GM19035 (cell line): Measurements from ENCODE around the gene TBC1D21.

ENCODE experiments used
- ATAC-seq: cut with Tn5 transposase; IDR thresholded peaks from one replicate; pipeline ENCODE4 v1.9.1; 2021; ENCODE audit not compliant: unreplicated experiment

The TBC1D21 gene

DNA sequence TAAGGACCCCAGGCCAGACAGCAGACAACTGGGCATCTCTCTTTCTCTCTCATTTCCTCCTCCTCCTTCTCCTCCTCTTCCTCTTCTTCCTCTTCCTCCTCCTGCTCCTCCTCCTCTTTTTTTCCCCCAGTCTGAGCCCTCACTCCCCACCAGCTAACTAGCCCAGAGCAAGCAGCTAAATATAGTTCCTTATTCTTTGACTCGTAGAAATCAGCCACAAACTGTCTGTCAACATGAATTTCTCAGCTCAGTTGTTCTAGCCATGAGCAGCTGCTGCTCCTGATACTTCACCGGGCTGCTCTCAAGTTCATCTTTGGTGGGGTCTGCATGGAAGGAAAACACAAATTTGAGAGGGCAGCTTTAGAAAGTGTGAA, 33.7 kb downstream of the TBC1D21 start:
- no peak for ATAC-seq

DNA sequence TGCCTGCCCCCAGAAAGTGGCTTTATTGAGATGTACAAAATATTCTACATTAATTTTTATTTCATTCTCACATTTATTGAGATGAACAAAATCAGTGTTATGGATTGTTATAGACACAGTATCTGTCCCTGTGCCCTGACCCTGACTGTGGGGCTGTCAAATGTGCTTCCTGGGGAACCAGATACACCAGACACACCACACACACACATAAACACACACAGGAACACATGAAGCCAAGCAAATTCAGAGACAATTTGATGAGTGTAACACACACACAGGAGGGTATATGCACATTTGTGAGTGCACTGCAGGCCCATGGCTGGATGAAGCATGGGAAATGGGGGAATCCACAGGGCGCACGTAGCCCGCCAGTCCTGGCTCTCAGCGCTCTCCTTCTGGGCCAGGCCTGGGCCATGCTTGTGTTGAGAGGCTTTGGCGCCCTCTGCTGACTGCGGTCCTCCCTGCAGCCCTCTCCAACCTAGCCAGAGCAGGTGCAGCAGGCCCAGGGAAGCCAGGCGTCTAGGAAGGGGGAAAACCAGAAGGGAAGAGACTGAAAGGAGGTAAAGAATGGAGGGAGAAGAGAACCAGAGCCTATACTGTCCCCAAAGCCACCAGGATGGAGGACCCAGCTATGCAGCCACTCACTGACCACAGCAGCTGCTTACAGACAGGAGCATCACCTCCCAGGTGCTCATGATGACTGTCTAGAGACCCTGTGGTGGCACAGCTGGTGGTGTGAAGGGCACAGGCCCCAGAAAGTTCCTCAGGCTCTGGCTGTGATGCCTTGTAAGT, 34.9 kb downstream of the TBC1D21 start:
- ATAC-seq = no peak

DNA sequence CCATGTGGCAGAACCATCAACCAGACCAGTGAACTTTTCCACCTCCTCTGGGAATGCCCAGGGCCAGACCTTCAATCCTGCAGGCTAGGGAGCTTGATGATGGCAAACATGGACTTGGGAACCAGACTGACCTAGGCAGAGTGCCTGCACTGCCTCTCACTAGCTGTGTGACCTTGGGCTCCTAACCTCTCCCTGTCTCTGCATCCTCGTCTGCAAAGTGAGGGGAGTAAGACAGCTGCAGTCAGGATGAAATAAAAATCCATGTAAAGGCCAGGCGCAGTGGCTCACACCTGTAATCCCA, 35.4 kb downstream of the TBC1D21 start:
- no peak for ATAC-seq

DNA sequence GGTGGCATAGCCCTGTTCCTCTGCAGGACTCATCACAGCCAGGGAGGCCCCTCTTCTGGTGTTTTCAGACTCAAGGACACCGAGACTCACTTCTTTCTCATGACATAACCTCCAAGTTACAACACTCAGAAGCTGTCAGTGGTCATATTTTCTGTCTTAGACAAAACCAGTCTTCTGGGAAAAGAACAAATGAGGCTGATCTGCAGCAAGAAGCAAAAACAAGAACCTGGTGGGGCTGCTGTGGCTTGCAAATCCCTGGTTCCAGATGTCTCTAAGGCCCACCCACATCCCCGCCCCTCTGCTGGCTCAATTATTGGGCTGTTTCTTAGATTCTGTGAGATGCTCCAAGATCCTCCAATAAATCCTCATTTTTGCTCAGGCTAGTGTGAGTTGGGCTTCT, 36.3 kb downstream of the TBC1D21 start:
- no peak for ATAC-seq

DNA sequence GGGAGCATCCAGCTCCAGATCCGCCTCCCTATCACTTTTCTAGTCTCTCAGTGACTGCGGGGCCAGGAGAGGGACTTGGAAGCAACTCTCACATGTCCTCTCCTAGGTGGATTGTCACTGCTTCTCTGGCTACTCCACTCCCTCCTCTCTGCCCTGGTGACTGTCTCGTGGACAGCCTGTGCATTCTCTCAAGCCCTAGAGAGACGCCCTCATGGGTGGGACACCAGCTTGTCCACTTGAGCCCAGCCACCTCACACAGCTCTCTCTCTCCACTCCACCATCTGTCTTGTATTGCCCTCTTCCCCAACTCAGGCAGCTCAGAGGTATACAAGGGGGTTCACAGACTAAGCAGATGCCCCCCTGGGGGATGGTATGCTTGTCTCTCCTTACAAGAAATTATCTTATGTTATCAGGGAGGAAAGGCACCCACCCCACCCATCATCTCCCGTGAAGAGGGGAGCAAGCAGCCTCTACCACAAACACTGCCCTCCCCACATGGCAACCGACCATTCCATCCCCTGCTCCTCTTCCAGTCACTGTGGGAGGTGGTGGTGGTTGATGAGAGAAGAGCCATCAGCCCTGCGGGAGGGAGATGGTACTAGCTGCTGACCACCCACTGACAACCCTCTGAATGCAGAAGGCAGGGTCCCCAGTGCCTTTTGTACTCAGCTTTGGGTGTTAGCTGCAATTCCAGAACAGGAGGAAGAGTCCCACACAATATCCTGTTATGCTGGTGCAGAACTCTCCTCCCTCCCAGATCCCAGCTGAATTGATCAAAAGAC, 37.3 kb downstream of the TBC1D21 start:
- ATAC-seq = no peak

DNA sequence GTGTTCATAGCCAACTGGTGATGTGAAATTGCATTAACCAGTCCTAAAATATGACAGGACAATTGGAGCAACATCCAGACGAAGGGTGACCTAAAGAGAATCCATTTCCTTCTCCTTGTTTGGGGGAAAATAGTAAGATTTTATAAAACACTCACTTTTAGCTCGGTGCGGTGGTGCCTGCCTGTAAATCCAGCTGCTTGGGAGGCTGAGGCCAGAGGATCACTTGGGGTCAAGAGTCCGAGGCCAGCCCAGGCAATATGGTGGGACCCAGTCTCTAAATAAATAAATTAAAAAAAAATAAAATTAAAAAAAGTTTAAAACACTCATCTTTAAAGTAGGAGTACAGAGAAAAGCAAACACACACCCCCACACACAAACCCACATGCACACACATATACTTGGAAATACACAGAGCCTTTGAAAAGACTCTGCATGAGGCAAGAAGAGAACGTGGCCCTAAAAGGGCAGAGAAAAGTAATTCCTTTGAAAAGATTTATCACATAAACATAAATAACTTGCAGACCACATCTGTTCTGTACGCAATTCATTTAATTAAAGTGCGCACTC, 38.7 kb downstream of the TBC1D21 start:
- no peak for ATAC-seq

DNA sequence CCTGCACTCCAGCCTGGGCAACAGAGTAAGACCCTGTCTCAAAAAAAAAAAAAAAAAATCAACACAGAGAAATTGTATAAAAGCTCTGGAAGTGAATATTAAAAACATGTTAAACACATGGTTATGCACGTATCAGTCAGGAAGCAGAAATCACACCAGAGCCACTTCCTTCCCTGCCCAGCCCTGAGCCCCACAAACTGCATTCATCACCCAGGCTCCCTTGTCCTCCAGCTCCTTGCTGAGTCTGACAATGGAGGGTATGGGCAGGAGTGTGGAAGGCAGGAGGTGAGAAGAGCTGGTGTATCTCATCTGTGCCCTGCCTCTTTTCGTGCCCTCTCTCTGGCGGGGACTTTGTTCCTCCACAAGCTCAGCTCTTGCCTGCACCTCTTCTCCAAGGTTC, 40.8 kb downstream of the TBC1D21 start:
- ATAC-seq = no peak

DNA sequence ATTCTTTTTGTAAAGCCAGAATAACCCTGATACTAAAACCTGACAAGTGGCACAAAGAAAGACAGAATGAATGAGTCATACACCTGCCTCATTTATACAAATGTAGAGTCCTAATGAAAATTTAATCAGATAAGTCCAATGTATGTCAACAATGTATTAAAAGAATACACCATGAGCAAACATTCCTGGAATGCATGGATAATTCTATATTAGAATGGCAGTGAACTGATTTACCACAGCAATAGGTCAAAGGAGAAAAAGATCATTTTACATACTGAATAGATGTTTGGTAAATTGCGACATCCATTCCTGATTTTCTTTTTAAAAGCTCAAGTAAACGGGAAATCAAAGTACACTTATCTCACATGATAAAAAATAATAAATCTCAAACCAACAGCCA, 41.7 kb downstream of the TBC1D21 start:
- no peak for ATAC-seq

DNA sequence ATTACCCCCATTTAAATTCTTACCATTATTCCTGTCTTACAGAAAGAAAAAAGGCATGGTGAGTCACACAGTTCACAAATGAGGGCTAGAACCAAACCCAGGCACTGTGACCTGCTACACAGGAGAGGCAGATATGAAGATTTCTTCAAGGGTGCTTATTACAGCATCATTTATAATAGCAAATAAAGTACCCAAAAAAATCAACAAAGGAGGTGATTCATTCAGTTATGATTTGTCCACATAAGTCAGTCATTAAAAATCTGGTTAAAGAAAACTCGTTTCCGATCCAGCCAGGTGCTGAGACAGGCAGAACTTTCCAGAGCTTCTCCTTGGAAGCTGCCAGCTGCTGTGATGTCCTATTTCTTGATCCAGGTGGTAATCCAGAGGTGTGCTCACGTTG, 45.4 kb downstream of the TBC1D21 start:
- ATAC-seq = no peak

DNA sequence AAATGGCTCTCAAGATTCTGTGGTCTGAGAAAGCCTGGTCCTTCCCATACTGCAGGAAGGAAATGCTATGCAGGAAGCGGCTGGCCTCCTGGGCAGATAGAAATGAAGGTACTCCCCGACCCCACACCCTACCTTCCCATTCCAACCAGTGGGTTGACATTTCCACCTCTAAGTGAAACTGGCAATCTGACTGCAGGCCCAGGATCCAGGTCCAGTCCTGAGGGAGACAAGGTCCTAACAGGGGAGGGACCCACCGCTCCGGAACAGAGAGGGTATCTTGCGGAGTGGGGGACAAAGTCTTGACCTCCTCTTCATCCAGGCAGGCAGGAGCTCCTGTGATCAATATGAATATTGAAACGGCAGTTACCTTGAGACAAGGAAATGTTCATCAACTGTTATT, 46.3 kb downstream of the TBC1D21 start:
- ATAC-seq = no peak

DNA sequence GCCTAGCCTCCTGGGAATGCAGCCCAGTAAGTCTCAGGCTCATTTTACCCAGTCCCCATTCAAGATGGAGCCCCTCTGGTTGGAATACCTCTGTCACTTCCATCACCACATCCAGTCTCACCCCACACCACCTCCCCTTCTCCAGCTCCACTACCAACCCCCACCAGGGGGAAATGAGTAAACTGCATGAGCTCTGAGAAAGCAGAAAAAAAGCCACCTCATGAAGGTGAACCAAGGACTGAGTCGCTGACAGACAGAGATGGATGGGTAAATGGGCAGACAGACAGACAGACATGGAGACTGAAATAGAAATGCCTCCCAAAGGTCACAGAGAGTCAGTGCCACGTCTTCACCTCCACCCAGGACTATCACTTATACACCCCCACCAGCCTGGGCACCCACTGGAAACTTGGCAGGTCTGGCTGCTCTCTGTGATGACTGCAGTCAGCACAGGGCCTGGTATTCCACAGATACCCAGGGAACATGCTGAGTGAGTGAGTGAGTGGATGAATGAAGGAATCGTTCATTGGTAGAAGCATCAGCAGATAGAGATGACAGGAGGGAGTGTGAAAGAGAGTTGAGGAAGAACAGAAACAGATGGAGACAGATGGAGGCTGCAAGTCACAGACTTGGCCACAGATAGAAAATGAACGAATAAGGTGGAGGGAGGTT, 48.0 kb downstream of the TBC1D21 start:
- no peak for ATAC-seq

DNA sequence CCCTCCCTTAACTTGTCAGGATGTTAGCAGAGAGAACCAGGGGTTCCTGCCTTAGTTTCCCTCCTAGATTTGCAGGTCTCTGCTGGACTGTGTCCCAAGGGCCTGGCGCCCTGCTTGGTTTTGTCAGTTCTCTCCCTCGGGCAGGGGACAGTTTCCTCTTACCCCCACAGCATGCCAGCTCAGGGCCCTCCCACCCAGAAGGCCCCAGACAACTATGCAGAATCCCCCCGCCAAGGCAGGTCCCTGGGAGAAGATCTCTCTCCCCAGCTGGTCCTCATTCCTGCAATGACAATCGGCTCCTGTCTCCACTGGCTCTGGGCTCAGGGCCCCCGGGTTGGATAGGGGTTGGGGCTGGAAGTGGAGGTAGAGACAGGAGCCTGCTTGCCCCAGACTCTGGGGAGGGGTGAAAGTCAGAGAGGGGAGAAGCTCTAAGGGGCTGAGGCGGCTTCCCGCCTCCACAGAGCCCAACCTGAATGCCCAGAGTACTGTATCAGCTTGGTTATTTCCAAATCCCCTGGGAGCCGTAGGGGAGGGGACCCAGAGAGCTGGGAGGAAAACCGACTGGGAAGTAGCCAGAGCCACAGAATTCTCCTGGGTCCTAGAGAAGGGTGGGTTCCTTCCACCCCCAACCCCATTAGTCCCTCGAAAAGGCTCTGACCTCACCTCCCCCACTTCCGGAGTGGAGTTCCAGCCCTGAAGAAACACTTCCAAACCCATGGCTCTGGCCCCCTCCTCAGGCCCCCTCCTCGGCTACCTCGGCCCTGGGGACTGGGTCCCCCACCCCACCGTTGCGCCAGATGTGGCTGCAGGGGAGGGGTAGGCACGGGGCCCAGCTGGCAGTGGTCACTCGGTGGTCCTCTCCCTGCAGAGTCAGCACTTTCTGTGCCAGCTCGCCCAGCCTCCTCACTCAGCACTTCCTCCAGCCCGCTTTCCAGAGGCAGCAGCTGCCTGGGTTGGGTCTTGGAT, 49.1 kb downstream of the TBC1D21 start:
- no peak for ATAC-seq

DNA sequence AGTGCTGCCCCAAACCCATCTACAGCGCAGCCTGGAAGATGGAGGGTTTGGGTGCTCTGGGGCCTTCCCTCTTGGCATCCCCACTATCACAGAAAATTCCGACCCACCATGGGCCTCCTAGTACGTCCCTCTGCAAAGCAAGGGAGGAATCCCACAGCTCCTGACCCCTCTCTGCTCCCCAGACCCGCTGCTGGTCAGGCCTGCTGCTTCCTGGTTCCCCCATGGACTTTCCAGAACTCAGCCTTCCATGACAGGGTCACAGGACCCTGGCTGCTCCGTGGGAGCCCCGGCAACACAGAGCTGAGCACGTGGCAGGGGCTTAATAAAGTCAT, 49.8 kb downstream of the TBC1D21 start:
- no peak for ATAC-seq

DNA sequence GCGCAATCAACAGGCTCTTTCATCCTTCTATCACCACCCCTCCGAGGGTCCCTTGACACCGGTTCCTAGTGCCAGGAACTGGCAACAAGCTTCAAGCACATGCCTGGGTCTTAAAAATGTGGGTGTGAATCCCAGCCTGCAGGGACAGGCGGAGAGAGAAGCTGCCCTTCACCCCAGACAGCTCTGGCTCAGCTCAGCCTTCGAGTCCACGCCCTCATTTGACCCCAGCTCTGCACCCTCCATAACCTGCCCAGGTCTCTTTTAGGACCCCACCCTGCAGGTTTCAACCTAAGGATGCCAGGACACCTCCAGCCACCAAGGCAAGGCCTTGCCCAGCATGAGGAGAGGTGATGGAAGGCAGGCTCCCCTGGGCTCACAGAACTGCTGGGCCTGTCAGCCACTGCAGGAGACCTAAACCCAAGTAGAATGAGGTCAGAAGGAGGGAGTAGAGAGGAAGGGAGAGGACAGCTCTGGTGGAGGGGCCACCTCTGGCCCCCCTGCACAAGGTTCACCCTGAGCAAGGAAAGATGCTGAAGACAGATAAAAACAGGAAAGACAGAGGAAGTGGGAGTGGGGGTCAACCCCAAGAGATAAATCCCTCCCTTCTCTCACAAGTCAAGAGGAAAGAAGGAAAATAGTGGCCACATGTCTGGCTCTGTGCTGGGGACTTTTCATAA, 50.3 kb downstream of the TBC1D21 start:
- no peak for ATAC-seq

DNA sequence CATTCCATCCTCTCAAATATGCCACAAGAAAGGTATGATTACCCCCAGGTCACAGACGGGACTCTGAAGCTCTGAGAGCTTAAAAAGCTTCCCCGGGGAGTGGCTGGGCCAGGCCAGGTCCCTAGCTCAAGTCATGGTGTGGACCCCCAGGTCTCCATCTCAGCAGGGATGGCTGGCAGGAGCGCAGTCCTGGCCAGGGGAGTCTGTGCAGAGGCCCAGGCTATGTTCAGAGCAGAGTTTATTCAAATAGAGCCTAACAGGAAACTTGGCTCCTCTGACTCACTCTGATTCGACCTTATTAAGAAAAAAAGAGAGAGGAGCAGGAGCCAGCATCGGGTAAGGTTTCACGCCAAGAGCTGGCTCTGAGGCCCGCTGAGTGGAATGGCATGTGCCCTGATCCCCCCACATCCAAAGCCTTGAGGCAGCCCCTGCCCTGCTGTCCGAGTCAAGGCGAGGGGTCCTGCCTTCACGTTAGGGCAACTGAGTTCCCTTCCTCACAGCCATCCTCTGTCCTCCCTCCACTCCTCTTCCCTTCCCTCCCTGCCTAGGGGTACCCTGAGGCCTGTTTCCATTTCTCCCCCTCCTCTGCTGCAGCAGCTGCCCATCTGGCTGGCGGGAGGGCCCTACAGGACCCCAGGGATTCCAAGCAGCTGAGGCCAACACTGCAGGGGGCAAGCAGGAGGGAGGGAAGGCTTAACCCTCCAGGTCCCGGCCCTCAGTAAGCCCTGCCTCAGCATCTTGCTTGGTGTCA, 51.0 kb downstream of the TBC1D21 start:
- no peak for ATAC-seq

DNA sequence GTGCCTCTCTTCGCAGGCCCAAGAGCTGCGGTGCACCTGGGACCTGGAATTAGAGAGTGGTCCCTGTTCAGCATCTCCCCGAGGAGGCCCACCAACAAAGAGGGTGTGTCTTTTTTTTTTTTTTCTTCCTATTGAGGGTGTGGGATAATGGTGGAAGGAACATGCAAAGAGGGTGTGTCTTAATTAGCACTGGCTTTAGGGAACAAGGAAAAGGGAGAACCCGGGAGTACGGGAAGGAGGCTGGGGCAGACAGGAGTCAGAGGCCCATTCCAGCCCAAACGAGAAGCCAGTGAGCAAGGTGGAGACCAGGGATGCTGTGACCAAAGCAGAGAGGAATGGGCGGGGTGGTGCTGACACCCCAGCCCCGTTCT, 52.5 kb downstream of the TBC1D21 start:
- no peak for ATAC-seq

DNA sequence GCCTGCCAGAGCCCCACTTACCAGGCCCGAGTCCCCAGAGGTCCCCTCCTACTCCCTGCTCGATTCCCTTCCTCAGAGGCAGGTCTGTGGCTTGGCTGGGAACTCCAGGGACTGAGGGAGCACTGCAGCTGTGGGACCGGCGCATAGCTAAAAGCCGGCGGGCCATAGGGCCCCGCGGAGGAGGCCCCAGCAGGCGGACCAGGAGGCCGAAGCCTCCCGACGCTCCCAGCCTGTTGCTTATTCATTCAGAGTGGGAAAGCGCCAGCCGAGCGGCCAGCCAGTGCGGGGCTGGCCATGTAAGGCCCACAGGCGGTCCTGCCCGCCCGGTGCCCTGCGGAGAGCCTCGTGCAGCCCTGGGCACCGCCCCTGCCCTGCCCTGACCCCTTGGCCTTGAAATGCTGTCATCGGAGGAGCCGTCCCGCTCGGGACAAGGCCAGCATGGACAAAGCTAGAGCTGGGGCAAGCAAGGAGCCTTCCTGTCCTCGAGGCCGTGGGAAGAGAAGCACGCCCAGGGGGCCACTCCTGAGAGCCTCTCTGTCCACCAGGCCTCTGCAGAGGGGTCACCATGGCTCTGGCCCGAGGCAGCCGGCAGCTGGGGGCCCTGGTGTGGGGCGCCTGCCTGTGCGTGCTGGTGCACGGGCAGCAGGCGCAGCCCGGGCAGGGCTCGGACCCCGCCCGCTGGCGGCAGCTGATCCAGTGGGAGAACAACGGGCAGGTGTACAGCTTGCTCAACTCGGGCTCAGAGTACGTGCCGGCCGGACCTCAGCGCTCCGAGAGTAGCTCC, 53.0 kb downstream of the TBC1D21 start, which contains the start of gene LOXL1:
LOXL1 (plus strand) TSS at position 244 of the 784 bp plus-strand sequence; CDS start at position 566, 322 bp downstream.
- no peak for ATAC-seq

DNA sequence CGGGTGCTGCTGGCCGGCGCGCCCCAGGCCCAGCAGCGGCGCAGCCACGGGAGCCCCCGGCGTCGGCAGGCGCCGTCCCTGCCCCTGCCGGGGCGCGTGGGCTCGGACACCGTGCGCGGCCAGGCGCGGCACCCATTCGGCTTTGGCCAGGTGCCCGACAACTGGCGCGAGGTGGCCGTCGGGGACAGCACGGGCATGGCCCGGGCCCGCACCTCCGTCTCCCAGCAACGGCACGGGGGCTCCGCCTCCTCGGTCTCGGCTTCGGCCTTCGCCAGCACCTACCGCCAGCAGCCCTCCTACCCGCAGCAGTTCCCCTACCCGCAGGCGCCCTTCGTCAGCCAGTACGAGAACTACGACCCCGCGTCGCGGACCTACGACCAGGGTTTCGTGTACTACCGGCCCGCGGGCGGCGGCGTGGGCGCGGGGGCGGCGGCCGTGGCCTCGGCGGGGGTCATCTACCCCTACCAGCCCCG, 53.7 kb downstream of the TBC1D21 start:
- no peak for ATAC-seq
